GM12878 (cell line): Measurements from ENCODE around the gene VPS39.

ENCODE experiments used
- CBX5 ChIP-seq: sonication (generic); IDR thresholded peaks from 2 replicates; pipeline ENCODE4 v1.6.1; 2016; ENCODE audit warnings: low read depth, moderate library complexity, mild to moderate bottlenecking, inconsistent platforms
- POLR2A ChIP-seq: IDR thresholded peaks from 2 replicates; pipeline ENCODE4 v1.6.1; 2011; ENCODE audit warnings: low read depth, mild to moderate bottlenecking, low read length
- SIN3A ChIP-seq: IDR thresholded peaks from 2 replicates; pipeline ENCODE4 v1.6.1; 2012; ENCODE audit warnings: low read depth, low read length, improper control_type of control experiment
- STAT3 ChIP-seq: IDR thresholded peaks from 2 replicates; pipeline ENCODE4 v1.6.1; 2011; ENCODE audit warnings: low read depth, low read length, improper control_type of control experiment
- ZNF207 ChIP-seq: fragments of 450-650 bp; IDR thresholded peaks from 2 replicates; pipeline ENCODE4 v1.6.1; 2014; ENCODE audit warnings: antibody characterized with exemption, mild to moderate bottlenecking, borderline replicate concordance
- TF ChIP-seq, protein P1 (sequence below), 3 experiments: IDR thresholded peaks in 2 of 3; conservative IDR thresholded peaks in 1 of 3; 2 replicates each; pipeline ENCODE4 v1.5.1; 2011; ENCODE audit warnings: low read depth in 3 of 3, low read length in 3 of 3, mild to moderate bottlenecking in 3 of 3, control low read depth in 2 of 3, moderate library complexity in 2 of 3, inconsistent platforms in 1 of 3, mixed read lengths in 1 of 3; ENCODE audit not compliant: control insufficient read depth in 2 of 3, insufficient read depth in 1 of 3; ENCODE audit errors: extremely low read depth in 1 of 3
- TF ChIP-seq, protein P2 (sequence below): IDR thresholded peaks from 2 replicates; pipeline ENCODE4 v1.6.1; 2011; ENCODE audit warnings: borderline replicate concordance, low read depth, mild to moderate bottlenecking, moderate library complexity, mixed read lengths, low read length; ENCODE audit not compliant: insufficient read depth; ENCODE audit errors: extremely low read length
- TF ChIP-seq, protein P3 (sequence below): IDR thresholded peaks from 2 replicates; pipeline ENCODE4 v1.6.1; 2011; ENCODE audit warnings: low read depth, low read length, improper control_type of control experiment, borderline replicate concordance

DNA sequence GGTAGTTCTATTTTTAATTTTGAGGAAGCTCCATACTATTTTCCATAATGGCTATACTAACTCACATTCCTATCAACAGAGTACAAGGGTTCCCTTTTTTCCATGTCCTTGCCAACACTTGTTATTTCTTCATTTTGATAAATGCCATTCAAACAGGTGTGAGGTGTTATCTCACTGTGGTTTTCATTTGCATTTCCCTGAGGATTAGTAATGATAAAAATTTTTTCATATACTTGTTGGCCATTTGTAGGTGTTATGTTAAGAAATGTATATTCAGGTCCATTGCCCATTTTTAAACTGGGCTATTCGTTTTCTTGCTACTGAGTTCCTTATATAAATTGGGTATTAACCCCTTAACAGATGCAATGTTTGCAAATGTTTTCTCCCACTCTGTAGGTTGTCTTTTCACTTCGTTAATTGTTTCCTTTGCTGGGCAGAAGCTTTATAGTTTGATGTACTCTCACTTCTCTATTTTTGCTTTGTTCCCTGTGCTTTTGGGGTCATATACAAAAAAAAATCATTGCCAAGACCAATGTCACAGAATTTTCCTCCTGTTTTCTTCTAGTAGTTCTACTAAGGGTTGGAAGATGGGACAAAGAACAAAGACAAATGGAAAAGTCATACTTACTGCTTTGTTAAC, 11.0 kb upstream of the VPS39 start:
- TF ChIP-seq CBX5, result no peak
- TF ChIP-seq STAT3, result no peak
- TF ChIP-seq, protein P1, sequence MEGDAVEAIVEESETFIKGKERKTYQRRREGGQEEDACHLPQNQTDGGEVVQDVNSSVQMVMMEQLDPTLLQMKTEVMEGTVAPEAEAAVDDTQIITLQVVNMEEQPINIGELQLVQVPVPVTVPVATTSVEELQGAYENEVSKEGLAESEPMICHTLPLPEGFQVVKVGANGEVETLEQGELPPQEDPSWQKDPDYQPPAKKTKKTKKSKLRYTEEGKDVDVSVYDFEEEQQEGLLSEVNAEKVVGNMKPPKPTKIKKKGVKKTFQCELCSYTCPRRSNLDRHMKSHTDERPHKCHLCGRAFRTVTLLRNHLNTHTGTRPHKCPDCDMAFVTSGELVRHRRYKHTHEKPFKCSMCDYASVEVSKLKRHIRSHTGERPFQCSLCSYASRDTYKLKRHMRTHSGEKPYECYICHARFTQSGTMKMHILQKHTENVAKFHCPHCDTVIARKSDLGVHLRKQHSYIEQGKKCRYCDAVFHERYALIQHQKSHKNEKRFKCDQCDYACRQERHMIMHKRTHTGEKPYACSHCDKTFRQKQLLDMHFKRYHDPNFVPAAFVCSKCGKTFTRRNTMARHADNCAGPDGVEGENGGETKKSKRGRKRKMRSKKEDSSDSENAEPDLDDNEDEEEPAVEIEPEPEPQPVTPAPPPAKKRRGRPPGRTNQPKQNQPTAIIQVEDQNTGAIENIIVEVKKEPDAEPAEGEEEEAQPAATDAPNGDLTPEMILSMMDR (IDR thresholded peaks at IDR 0.05 in 2 of 3, conservative IDR thresholded peaks at IDR 0.05 in 1 of 3; ENCODE audit: control insufficient read depth in 2 of 3, extremely low read depth in 1 of 3, insufficient read depth in 1 of 3, low read depth in 3 of 3, low read length in 3 of 3), result no peak
- no peak for TF ChIP-seq SIN3A
- TF ChIP-seq POLR2A, result no peak
- TF ChIP-seq, protein P2, sequence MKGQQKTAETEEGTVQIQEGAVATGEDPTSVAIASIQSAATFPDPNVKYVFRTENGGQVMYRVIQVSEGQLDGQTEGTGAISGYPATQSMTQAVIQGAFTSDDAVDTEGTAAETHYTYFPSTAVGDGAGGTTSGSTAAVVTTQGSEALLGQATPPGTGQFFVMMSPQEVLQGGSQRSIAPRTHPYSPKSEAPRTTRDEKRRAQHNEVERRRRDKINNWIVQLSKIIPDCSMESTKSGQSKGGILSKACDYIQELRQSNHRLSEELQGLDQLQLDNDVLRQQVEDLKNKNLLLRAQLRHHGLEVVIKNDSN, result no peak
- no peak for TF ChIP-seq ZNF207
- TF ChIP-seq, protein P3, sequence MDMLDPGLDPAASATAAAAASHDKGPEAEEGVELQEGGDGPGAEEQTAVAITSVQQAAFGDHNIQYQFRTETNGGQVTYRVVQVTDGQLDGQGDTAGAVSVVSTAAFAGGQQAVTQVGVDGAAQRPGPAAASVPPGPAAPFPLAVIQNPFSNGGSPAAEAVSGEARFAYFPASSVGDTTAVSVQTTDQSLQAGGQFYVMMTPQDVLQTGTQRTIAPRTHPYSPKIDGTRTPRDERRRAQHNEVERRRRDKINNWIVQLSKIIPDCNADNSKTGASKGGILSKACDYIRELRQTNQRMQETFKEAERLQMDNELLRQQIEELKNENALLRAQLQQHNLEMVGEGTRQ, result no peak
